Endothelial cell of umbilical vein (primary cell): Measurements from ENCODE around the gene FAM168A. TPM values are rescaled to one million over a fixed set of nuclear protein-coding genes. Genes with fewer than 3 reads are reported as not detected.
"Not testable (repeated sequence)": the region's sequence is repeated elsewhere in the genome, so short reads cannot be mapped to it uniquely, and the experiment has no call there.

Experiments used
- BruUV-seq: library from RNA; stranded (reverse); fragments of 400-500 nt; replicated peaks from 2 replicates; lab custom pipeline; 2021; lab: Mats Ljungman, UMichigan
- CTCF ChIA-PET: fragments of 300-600, 350-600 bp; sonication (Branson Sonifier 250); formaldehyde crosslinking; loops from one replicate; lab custom pipeline; 2021; ENCODE audit warnings: antibody characterized with exemption, inconsistent platforms; lab: Charles Lee
- POLR2A ChIA-PET: fragments of 300-600, 350-600 bp; sonication (Branson Sonifier 250); formaldehyde crosslinking; loops from one replicate; lab custom pipeline; 2021; ENCODE audit warnings: antibody characterized with exemption, inconsistent platforms; lab: Charles Lee
- DNase-seq: peaks from one replicate; pipeline ENCODE4 v3.0.0-alpha.2; 2011; ENCODE audit warnings: low read depth, low spot score
- FAIRE-seq: peaks from 2 replicates; lab custom pipeline; 2011; peaks lifted over from hg19 to GRCh38; lab: Jason Lieb, UNC
- H2AFZ ChIP-seq: 2 replicates; pipeline ENCODE4 v1.6.0; 2012; ENCODE audit warnings: low read depth, low read length, control low read depth, inconsistent platforms
- H3K27ac ChIP-seq: 2 replicates; pipeline ENCODE4 v1.5.1; 2011; ENCODE audit warnings: low read depth, mild to moderate bottlenecking, control low read depth, low read length, moderate library complexity; ENCODE audit not compliant: insufficient read depth
- H3K27me3 ChIP-seq, 2 experiments: 2 replicates each; pipeline versions ENCODE4 v1.6.0 to v1.6.1; 2011; ENCODE audit warnings: low read length in 2 of 2, mixed read lengths in 1 of 2; ENCODE audit not compliant: control insufficient read depth in 2 of 2, insufficient read depth in 2 of 2
- H3K36me3 ChIP-seq, 2 experiments: 2 replicates in 1 of 2; 3 replicates in 1 of 2; pipeline ENCODE4 v1.5.1; 2011; ENCODE audit warnings: low read length in 2 of 2, mild to moderate bottlenecking in 1 of 2, moderate library complexity in 1 of 2; ENCODE audit not compliant: control insufficient read depth in 2 of 2, insufficient read depth in 2 of 2; ENCODE audit errors: extremely low read depth in 1 of 2
- H3K4me1 ChIP-seq: 3 replicates; pipeline ENCODE4 v1.5.1; 2011; ENCODE audit warnings: mild to moderate bottlenecking, low read length; ENCODE audit not compliant: control insufficient read depth, insufficient read depth; ENCODE audit errors: extremely low read depth
- H3K4me2 ChIP-seq: 2 replicates; pipeline ENCODE4 v1.6.1; 2011; ENCODE audit warnings: low read length, control low read depth, mixed read lengths; ENCODE audit not compliant: insufficient read depth
- H3K4me3 ChIP-seq, 3 experiments: fragments of 200-600 bp in 1 of 3; sonication (generic), shearing (Covaris generic) in 1 of 3; replicated peaks in 1 of 3; 2 replicates each; pipeline ENCODE4 v1.5.1; 2011 to 2016; ENCODE audit warnings: control low read depth in 3 of 3, low read length in 3 of 3, mild to moderate bottlenecking in 2 of 3, inconsistent platforms in 1 of 3, low read depth in 1 of 3, moderate library complexity in 1 of 3; ENCODE audit not compliant: insufficient read depth in 1 of 3
- H3K79me2 ChIP-seq: 2 replicates; pipeline ENCODE4 v1.6.0; 2012; ENCODE audit warnings: low read length, inconsistent platforms; ENCODE audit not compliant: control insufficient read depth, insufficient read depth
- H3K9ac ChIP-seq: replicated peaks from 2 replicates; pipeline ENCODE3; 2011; ENCODE audit warnings: low read length, control low read depth; ENCODE audit not compliant: insufficient read depth; ENCODE audit errors: extremely low read depth
- H3K9me1 ChIP-seq: replicated peaks from 3 replicates; pipeline ENCODE4 v1.6.0; 2011; ENCODE audit warnings: mild to moderate bottlenecking, low read length; ENCODE audit not compliant: control insufficient read depth, insufficient read depth; ENCODE audit errors: extremely low read depth
- H3K9me3 ChIP-seq: replicated peaks from 2 replicates; pipeline ENCODE4 v1.5.1; 2012; ENCODE audit warnings: low read length, inconsistent platforms; ENCODE audit not compliant: control insufficient read depth, insufficient read depth
- H4K20me1 ChIP-seq: replicated peaks from 2 replicates; pipeline ENCODE3; 2011; ENCODE audit warnings: mild to moderate bottlenecking, low read length; ENCODE audit not compliant: control insufficient read depth, insufficient read depth; ENCODE audit errors: extremely low read depth
- CTCF ChIP-seq, 2 donors: IDR thresholded peaks; 1 replicate in 1 of 2; 2 replicates in 1 of 2; pipeline ENCODE4 v1.5.1; 2011; ENCODE audit warnings: low read length in 2 of 2, mild to moderate bottlenecking in 2 of 2, moderate library complexity in 2 of 2, control low read depth in 1 of 2, inconsistent platforms in 1 of 2, low read depth in 1 of 2; ENCODE audit not compliant: insufficient read depth in 1 of 2; ENCODE audit errors: extremely low read depth in 1 of 2
- EZH2 ChIP-seq: IDR thresholded peaks from 2 replicates; pipeline ENCODE4 v1.6.1; 2012; ENCODE audit warnings: borderline replicate concordance, low read depth, mild to moderate bottlenecking, moderate library complexity, low read length, inconsistent platforms; ENCODE audit not compliant: severe bottlenecking
- FOS ChIP-seq: IDR thresholded peaks from 2 replicates; pipeline ENCODE4 v1.6.1; 2011; ENCODE audit warnings: mild to moderate bottlenecking, low read length, moderate library complexity, borderline replicate concordance; ENCODE audit not compliant: insufficient read depth
- GATA2 ChIP-seq: IDR thresholded peaks from 2 replicates; pipeline ENCODE4 v1.7.0; 2011; ENCODE audit warnings: low read depth, mild to moderate bottlenecking, moderate library complexity, mixed read lengths, low read length; ENCODE audit not compliant: insufficient read length, insufficient read depth
- JUN ChIP-seq: IDR thresholded peaks from 2 replicates; pipeline ENCODE4 v1.6.1; 2011; ENCODE audit warnings: borderline replicate concordance, low read depth; ENCODE audit not compliant: insufficient read length, insufficient read depth
- MAX ChIP-seq: IDR thresholded peaks from 2 replicates; pipeline ENCODE4 v1.6.1; 2011; ENCODE audit not compliant: insufficient read depth, insufficient read length
- MYC ChIP-seq: IDR thresholded peaks from one replicate; pipeline ENCODE4 v1.6.1; 2011; ENCODE audit warnings: mild to moderate bottlenecking, low read depth, low read length
- POLR2A ChIP-seq: IDR thresholded peaks from 2 replicates; pipeline ENCODE4 v1.6.1; 2012; ENCODE audit warnings: low read depth, mild to moderate bottlenecking, control low read depth, low read length
- POLR2AphosphoS5 ChIP-seq: IDR thresholded peaks from 2 replicates; pipeline ENCODE4 v1.6.1; 2012; ENCODE audit warnings: low read depth, mild to moderate bottlenecking, control low read depth, low read length, moderate library complexity; ENCODE audit not compliant: insufficient read depth
- dilution Hi-C: fragments of 300-500 bp; cut with MboI; formaldehyde crosslinking; loops from one replicate; pipeline ENCODE4 v1.15.0; 2019; ENCODE audit warnings: low sequenced_read_pairs; ENCODE audit not compliant: extremely low pct_ligation_motif_present
- intact Hi-C: fragments of 100-400 bp; cut with micrococcal nuclease; formaldehyde crosslinking; loops from one replicate; pipeline ENCODE4 v1.10.0; 2022
- polyA plus RNA-seq, 4 experiments: library from polyadenylated mRNA; depleted of rRNA in 3 of 4; stranded (reverse) in 3 of 4; unstranded in 1 of 4; fragments of >200 nt; gene quantifications; 2 replicates each; pipeline versions ENCODE4 v1.2.1 to v1.2.3, GENCODE V29; 2011 to 2012; ENCODE audit warnings: missing spikeins in 1 of 4
- total RNA-seq: library from RNA; stranded (reverse); gene quantifications from 2 replicates; pipeline ENCODE4 v1.2.3, GENCODE V29; 2021

Gene FAM168A
- total and polyA plus RNA-seq, 2 donors (not counting 3 experiments of a cell fraction or from before 2014, with no cell fraction given): 17.0 to 20.5 TPM

GRCh38 chr11:73470036-73470612 lies 127.8 kb downstream of the FAM168A start:
- H3K36me3 ChIP-seq, H3K9ac ChIP-seq, FAIRE-seq, BruUV-seq, H3K9me1 ChIP-seq, POLR2A ChIA-PET, DNase-seq, H4K20me1 ChIP-seq, H3K27me3 ChIP-seq, H3K4me2 ChIP-seq, H3K4me1 ChIP-seq, intact Hi-C loops, H3K27ac ChIP-seq, dilution Hi-C loops, H3K9me3 ChIP-seq, H3K4me3 ChIP-seq, H2AFZ ChIP-seq, H3K79me2 ChIP-seq: not testable (repeated sequence)
- CTCF ChIA-PET: interaction anchor here (1.0 to 2.3 kb wide), 3 partner anchors 9 to 21 kb away, joined by 4 to 15 read pairs (median 5); no protein-coding TSS in a partner anchor

GRCh38 chr11:73469401-73469800 lies 128.5 kb downstream of the FAM168A start:
- Histone ChIP-seq H3K4me3 (no peak overlapping the region), H3K9me1 (no peaks in the 10 kb centered on the region), H3K27ac (no peak overlapping the region), H3K4me1 (peaks cover 6% of the 10 kb centered on the region), H3K4me2 (peak overlapping the region; percentile 18), H3K36me3 (no peaks in the 10 kb centered on the region), H3K27me3 (no peaks in the 10 kb centered on the region), H3K9ac (no peak overlapping the region), H3K79me2 (no peaks in the 10 kb centered on the region), H3K9me3 (no peaks in the 10 kb centered on the region), H4K20me1 (no peaks in the 10 kb centered on the region), H2AFZ (no peak overlapping the region)
- POLR2A ChIA-PET: no interaction called here
- DNase-seq: peak; percentile 66
- TF ChIP-seq POLR2A: no peak
- TF ChIP-seq FOS: no peak
- no peak for TF ChIP-seq POLR2AphosphoS5
- no peak for TF ChIP-seq MAX
- TF ChIP-seq GATA2: no peak
- no peak for TF ChIP-seq JUN
- TF ChIP-seq CTCF (IDR thresholded peaks at IDR 0.05; ENCODE audit: extremely low read depth in 1 of 2, insufficient read depth in 1 of 2, low read depth in 1 of 2, low read length in 2 of 2): no peak
- no peak for TF ChIP-seq MYC
- no peak for TF ChIP-seq EZH2
- intact Hi-C loops: no loop called here
- dilution Hi-C loops: no loop called here
- FAIRE-seq: no peak
- CTCF ChIA-PET: interaction anchor here (0.6 to 2.3 kb wide), 5 partner anchors 10 to 192 kb away, joined by 3 to 15 read pairs (median 4); partner anchors contain the start of gene FAM168A
- BruUV-seq: no TSS peak
